HK-2 (cell line): ENCODE measurements around the gene KIF2C.
"Not testable (repeated sequence)": the region's sequence is repeated elsewhere in the genome, so short reads cannot be mapped to it uniquely, and the experiment has no call there.

Experiments
- DNase-seq: peaks from one replicate; pipeline ENCODE4 v3.0.0-alpha.2; 2018; ENCODE audit not compliant: unreplicated experiment

The KIF2C gene

DNA sequence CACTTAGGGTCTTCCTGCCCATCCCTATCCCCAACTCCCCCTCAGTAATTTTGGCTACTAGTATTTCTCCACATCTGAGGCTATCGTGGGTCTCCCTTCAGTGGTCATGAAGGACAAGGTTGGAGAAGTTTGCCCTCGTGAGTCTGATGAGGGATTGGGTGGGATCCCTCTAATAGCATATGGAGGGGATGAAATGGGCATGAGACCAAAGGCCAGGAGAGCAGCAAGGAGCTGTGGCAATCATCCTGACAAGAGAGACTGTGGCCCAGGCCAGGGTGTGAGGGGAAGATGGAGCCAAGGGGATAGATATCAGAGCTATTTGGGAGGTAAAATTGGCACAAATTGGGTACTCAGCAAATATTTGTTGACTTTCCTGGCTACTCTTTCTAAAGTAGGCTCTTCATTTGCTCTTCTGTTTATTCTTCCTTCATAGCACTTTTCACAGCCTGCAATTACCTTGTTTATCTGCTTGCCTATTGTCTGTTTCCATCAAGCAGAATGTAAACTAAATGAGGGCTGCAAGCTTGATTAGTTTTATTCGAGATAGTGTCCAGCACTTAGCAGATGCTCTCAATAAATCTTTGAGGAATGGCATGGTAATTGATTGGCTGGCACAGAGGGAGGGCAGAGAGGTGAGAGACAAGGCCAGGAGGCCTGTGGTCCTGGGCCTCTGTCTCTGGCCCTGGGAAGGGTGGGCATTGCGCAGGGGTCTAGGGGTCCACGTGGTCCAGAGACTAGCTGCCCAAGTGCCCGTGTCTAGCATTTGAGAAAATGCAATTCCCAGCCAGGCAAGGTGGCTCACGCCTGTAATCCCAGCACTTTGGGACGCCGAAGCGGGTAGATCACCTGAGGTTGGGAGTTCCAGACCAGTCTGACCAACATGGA, 59.1 kb downstream of the KIF2C start:
- no peak for DNase-seq

DNA sequence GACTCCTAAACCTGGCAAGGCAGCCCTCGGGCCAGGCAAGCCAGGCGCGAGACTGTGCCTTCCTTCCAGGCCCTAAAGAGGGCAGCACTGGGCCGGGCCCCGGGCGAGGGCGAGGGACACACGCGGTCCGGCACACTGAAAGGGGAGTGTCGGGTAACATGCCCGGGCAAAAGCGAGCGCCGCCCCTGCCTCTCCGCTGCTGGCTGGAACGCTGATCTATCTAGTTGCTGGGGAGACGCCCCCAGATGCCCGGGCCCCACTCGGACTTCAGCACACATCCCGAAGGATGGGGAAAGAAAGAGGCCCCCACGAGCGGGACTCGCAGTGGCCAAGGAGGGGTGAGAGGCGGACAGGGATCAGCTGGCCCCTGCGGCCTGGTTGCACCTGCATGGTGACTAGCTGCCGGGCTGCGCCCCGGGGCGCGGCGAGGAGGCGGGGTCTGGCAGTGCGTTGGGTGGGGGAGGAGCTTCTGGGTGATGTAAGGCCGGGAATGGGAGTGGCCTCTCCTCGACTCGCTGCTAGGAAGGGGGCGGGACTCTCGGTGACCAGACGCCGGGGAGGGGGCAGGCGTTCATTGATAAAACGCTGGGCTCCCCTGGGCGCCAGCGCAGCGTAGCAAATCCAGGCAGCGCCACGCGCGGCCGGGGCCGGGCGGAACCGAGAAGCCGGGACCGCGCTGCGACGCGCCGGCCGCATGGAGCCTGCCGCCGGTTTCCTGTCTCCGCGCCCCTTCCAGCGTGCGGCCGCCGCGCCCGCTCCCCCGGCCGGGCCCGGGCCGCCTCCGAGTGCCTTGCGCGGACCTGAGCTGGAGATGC, 60.3 kb downstream of the KIF2C start, which contains the start of gene PLK3:
TSS of gene PLK3 (plus strand) at position 608 of the 815 bp plus-strand sequence. CDS start at position 695, 87 bp downstream.
- DNase-seq = peak; percentile 98

GRCh38 chr1:44801491-44802305, 62.1 kb downstream of the KIF2C start:
- no peak for DNase-seq

DNA sequence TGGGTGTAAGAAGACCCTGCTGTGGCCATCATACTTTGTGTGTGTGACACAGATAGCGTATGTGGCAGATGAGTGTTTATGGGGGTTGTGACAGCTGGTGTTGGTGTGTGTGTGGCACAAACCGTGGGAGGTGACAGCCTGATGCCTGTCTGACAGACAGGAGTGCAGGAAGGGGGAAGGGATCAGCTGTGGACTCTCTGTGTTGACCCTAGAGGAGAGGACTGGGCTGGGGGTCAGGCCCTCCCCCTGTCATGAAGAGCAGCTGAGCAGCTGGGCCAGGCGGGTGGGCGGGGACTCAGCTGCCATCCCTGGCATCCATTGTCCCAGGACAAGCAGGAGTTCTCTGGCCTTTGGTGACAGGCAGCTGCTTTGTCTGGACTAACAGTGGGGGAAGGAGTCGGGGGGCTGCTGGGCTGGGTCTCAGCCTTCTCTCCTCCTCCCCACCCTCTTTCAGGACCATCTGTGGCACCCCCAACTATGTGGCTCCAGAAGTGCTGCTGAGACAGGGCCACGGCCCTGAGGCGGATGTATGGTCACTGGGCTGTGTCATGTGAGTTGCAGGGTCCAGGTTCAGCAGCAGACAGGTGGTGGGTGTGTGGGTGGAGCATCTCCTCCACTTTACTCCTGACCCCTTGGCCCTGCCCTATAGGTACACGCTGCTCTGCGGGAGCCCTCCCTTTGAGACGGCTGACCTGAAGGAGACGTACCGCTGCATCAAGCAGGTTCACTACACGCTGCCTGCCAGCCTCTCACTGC, 62.8 kb downstream of the KIF2C start:
- DNase-seq = no peak

DNA sequence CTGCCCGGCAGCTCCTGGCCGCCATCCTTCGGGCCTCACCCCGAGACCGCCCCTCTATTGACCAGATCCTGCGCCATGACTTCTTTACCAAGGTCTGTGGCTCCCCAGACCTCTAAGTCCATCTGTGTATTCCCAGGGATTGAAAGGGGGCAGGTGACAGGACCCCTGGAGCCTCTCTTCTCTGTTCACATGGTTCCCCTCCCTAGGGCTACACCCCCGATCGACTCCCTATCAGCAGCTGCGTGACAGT, 63.4 kb downstream of the KIF2C start:
- DNase-seq = no peak

DNA sequence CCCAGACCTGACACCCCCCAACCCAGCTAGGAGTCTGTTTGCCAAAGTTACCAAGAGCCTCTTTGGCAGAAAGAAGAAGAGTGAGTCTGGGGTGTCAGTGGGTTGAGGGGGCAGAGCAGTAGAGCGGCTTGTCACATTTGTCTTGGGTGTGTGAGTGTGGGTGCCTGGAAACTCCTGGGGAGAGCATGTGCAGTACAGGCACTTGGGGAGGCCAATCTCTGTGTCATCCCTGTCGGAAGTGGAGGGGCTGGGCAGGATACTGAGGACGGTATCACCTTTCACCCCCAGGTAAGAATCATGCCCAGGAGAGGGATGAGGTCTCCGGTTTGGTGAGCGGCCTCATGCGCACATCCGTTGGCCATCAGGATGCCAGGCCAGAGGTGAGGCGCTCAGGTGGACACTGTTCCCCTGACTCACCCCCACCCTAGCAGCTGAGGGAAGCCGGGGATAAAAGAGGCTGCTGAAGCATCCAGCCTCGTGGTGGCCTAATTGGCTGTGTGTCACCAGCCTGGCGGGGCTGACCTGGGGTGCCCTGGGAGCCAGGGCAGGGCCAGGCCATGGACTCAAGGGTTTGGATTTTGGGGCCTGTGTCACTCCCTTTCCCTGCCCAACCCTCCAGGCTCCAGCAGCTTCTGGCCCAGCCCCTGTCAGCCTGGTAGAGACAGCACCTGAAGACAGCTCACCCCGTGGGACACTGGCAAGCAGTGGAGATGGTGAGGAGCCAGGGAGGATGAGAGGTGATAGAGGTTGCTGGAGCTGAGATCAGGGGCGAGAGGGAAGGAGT, 63.9 kb downstream of the KIF2C start:
- DNase-seq = no peak

- no peak for DNase-seq
Measured at GRCh38 chr1:44805311-44806024, 65.8 kb downstream of the KIF2C start.

GRCh38 chr1:44806025-44806703, 66.5 kb downstream of the KIF2C start:
- DNase-seq = no peak

- DNase-seq = no peak
Measured at GRCh38 chr1:44806704-44807363, 67.2 kb downstream of the KIF2C start, which contains the start of gene DYNLT4. TSS of gene DYNLT4 (minus strand) at chr1:44807351. CDS start at chr1:44806668, 683 bp downstream.

DNA sequence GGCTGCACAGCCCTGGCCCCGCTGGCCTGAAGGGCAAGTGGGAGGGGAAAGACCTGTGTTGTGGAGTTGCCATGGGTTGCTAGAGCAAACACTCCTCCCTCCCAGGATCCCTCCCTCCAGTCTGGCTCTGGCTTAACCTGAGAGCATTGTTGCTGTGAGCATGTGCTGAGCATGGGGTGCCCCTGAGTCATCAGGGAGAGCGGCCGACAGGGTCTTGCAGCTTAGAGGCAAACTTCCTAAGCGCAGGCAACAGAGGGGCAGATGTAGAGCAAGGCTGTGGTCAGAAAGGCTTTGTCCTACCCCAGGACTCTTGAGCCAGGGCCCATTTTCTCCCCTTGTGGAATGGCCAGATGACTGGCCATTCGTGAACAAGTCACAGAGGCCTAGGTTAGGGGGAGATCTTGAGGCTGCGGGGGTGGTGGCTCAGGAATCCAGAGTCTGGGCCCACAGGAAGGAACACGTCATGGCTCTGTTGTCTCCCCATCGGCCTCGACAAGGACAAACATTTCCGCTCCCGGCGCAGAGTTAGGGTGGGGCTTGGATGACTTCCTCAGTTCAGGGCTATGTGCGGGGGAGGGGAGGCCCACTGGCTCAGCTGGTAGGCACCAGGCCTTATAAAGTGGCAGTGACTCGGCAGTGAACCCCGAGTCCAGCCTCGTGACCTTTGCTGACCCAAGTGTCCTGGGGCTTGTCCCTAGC, 67.9 kb downstream of the KIF2C start:
- DNase-seq = peak; percentile 97

GRCh38 chr1:44808063-44808937, 68.7 kb downstream of the KIF2C start, which contains the start of gene BTBD19:
TSS of gene BTBD19 (plus strand) at chr1:44808523. CDS start at chr1:44808821, 298 bp downstream.
- DNase-seq = peak; percentile 85

DNA sequence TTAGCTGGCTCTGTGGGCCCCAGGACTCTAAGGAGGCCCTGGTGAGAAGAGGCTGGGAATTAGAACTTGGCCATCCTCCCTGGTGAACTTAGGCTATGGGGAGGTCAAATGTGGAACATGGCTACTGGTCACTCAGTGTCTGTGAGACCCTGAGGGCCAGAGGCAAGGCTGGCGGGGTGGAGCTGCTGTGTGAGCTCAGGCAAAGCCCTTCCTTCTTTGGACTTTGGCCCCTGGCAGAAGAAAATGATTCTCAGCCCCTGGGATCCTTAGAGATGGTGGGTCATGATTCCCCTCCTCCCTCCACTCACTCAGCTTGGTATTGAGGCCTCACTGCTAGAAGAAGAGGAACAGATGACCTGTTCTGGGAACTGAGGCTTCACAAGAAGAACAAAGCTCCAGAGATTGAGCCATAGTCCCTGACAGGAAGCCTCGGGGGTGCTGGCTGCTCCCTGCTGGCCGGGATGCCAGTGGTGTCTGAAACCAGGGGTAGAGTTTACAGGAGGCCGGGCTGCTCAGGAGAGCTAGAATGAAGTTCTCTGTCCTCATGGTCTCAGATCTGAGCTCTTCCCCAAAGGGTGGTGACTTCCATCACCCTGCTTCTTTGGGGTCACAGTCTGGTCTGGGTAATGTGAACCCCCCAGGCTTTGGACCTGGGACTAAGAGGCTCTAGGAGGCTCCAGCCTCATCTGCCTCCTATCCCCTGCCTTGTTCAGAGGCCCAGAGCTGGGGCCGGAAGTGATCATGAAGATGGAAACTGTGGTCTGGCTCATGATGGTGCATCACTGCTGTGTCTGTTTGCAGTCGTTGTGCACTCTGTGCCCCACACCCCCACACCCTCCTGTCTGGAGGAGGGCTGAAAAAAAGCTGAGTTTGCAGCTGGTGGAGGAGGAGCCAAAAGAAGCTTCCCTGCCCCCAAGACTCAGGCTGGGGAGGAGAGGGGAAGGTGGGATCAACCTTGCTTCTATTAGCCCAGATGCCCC, 69.6 kb downstream of the KIF2C start:
- peak; percentile 53 for DNase-seq

GRCh38 chr1:44810101-44810761, 70.6 kb downstream of the KIF2C start:
- no peak for DNase-seq

DNA sequence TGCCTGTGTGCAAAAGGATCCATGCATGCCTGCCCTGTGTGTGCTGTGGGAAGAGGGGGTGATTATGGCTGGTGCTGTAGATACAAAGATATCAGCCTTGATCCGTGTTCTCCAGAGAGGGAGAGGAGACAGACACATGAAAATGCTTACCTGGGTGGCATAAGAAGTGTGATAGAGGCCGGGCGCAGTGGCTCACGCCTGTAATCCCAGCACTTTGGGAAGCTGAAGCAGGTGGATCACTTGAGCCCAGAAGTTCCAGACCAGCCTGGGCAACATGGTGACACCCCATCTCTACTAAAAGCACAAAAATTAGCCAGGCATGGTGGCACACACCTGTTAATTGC, 71.1 kb downstream of the KIF2C start:
- not testable (repeated sequence) for DNase-seq

DNA sequence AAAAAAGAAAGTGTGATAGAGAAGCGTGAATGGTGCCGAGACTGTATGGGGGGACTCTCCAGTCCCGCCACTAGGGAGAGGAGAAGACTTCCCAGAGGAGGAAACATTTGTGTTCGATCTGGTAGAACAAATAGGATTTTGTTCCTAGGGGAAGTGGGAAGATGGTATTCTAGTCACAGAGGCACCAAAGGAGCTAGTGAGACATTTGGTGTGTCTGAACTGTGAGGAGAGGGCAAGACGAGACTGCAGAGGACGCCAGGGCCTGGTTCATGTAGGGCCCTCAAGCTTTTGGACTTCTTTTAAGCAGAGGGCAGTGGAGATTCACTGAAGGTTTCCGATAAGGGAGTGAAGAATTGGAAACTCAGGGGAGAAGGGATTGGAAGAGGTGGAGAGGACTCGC, 71.6 kb downstream of the KIF2C start:
- no peak for DNase-seq
